WERI-Rb-1 (cell line): ENCODE measurements around the gene PADI2.

Experiments
- DNase-seq: peaks from one replicate; pipeline ENCODE4 v3.0.0-alpha.2; 2020
- H3K27ac ChIP-seq: fragments of 250-450 bp; sonication (Bioruptor Pico); 2 replicates; pipeline ENCODE4 v1.5.1; 2020; ENCODE audit warnings: mild to moderate bottlenecking, moderate library complexity
- H3K27me3 ChIP-seq: fragments of 250-450 bp; sonication (Bioruptor Pico); 2 replicates; pipeline ENCODE4 v1.5.1; 2021; ENCODE audit warnings: mild to moderate bottlenecking, low read depth, moderate library complexity; ENCODE audit not compliant: insufficient read depth, severe bottlenecking
- H3K36me3 ChIP-seq: fragments of 250-450 bp; sonication (Bioruptor Pico); 2 replicates; pipeline ENCODE4 v1.5.1; 2020; ENCODE audit warnings: mild to moderate bottlenecking, moderate library complexity
- H3K4me3 ChIP-seq: 2 replicates; pipeline ENCODE4 v1.5.1; 2011; ENCODE audit warnings: low read depth, mild to moderate bottlenecking, control low read depth, low read length
- H3K9me3 ChIP-seq: fragments of 250-450 bp; sonication (Bioruptor Pico); 2 replicates; pipeline ENCODE4 v1.5.1; 2021; ENCODE audit warnings: mild to moderate bottlenecking, moderate library complexity; ENCODE audit not compliant: severe bottlenecking
- TF ChIP-seq, protein P1 (sequence below): IDR thresholded peaks from 2 replicates; pipeline ENCODE4 v1.5.1; 2011; ENCODE audit warnings: low read depth, mild to moderate bottlenecking, control low read depth, inconsistent platforms, low read length

Gene PADI2

DNA sequence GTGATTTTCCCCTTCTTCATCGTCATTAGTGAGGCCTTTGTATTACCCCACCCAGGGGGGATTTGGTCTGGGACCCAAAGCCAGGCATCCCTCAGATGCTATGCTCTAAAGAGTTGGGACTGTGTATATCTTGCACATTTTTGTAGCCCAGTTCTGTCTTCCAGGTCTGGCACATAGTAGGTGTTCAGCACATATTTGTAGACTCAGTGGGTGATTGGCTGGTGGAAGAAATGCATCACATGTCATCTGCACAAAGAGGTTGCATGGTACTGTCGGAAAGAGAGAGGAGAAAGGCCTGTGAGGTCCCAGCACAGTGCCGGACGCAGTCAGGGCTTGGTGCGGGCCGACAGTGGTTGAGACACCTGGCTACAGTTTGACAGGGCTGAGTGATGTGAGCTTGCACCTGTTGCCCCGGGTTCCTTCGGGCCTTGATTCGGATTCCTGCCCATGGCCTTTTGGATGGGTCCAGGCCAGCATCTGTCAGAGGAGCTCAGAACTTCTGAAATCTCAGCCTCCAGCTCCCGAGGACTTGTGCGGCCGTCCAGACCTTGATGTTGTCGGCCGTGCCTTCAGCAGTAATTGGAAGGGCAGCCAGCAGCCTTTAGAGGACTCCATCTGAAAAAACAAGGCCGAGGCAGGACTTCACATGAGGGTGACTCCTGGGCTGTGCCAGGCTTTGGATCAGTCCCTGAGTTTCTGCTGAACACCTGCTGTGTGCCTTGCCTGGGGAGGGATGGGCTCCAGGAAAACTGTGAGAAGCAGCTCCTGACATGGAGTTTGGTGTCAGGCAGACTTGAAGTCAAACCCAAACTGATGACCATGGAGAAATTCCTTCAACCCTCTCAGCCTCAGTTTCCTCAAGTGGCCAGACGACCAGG is 44.8 kb upstream of the PADI2 start:
- TF ChIP-seq, protein P1, sequence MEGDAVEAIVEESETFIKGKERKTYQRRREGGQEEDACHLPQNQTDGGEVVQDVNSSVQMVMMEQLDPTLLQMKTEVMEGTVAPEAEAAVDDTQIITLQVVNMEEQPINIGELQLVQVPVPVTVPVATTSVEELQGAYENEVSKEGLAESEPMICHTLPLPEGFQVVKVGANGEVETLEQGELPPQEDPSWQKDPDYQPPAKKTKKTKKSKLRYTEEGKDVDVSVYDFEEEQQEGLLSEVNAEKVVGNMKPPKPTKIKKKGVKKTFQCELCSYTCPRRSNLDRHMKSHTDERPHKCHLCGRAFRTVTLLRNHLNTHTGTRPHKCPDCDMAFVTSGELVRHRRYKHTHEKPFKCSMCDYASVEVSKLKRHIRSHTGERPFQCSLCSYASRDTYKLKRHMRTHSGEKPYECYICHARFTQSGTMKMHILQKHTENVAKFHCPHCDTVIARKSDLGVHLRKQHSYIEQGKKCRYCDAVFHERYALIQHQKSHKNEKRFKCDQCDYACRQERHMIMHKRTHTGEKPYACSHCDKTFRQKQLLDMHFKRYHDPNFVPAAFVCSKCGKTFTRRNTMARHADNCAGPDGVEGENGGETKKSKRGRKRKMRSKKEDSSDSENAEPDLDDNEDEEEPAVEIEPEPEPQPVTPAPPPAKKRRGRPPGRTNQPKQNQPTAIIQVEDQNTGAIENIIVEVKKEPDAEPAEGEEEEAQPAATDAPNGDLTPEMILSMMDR, result no peak
- no peaks in the 10 kb centered on the region for H3K9me3 ChIP-seq
- no peak overlapping the region for H3K4me3 ChIP-seq
- no peak overlapping the region for H3K27ac ChIP-seq
- no peak for DNase-seq
- H3K36me3 ChIP-seq, result no peaks in the 10 kb centered on the region
- no peaks in the 10 kb centered on the region for H3K27me3 ChIP-seq

DNA sequence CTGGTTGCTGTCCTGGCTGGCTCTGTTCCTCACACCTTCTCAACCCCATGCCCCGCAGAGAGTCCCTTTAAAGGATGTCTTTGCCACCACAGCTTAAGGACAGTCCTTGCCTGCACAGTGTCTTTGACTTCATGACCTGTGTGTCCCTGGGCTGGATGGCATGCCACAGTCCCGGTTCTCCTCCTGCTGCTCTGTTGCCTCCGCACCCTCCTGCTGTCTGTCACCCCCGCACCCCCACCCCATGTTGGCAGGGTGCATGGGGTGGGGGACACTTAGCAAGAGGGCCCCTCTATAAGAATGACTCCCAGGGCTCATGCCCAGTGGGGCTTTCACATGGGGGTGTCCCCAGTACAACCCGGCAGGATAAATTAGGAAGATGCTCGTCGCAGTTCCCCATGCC is 44.1 kb upstream of the PADI2 start:
- H3K27ac ChIP-seq, result no peak overlapping the region
- DNase-seq, result no peak
- TF ChIP-seq, protein P1, result no peak
- no peaks in the 10 kb centered on the region for H3K27me3 ChIP-seq
- no peaks in the 10 kb centered on the region for H3K36me3 ChIP-seq
- no peak overlapping the region for H3K4me3 ChIP-seq
- no peaks in the 10 kb centered on the region for H3K9me3 ChIP-seq

DNA sequence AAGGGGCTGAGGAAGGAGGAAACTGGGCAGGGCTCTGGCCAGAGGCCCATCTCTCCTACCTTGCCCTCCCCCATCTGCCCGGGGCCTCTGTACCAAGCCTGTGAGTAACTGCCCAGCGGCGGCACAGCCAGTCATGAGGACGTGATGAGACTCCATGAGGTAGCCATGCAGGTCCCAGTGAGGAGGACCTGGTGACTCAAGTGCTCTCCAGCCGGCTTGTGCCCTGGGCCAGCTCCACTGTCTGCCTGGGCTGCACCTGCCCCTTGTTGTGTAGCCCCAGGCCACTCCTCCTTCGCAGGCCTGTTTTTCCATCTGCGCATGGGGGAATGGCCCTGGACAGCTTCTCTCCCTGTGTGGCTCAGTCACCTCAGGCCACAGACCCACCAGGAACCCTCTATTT is 43.7 kb upstream of the PADI2 start:
- Histone ChIP-seq H3K9me3 (no peaks in the 10 kb centered on the region), H3K27ac (no peak overlapping the region), H3K4me3 (no peak overlapping the region), H3K27me3 (no peaks in the 10 kb centered on the region), H3K36me3 (no peaks in the 10 kb centered on the region)
- no peak for DNase-seq
- TF ChIP-seq, protein P1, result no peak

DNA sequence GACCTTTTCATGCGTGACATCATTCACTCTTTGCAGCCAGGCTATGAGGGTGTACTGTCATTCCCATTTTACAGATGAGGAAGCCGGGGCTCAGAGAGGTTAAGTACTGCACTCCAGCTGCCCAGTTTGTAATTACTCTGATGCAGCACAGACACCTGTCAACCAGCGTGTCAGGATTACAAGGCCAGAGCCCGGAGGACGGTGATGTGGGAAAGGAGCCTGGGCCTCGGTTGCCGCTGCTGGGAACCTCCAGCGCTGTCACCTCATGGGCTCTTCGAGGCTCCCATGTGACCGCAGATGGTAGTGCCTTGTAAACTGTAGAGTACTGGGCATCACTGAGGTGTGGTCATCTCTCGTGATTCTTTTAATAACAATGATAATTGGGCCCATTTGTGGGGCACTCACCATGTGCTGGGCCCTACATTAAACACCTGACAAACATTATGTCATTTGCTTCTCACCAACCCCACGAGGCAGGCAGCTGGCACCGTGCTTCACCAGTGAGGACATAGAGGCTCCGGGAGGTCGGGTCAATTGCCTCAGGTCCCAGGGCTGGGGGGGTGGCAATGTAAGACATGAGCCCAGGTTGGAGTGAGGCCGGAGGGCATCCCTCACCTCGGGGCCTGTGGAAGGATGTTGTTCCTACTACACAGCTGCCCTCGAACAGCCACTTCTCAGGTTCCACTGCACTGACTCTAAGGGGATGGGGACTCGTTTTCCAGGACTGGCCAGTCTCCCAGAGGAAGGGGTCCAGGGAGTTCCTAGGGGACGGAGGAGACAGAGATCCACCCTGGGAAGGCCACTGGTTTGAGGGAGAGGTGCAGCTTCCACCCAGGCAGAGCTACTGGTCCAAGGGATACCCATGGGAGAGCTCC is 42.9 kb upstream of the PADI2 start:
- no peak overlapping the region for H3K27ac ChIP-seq
- H3K36me3 ChIP-seq, result no peaks in the 10 kb centered on the region
- DNase-seq, result no peak
- no peak overlapping the region for H3K4me3 ChIP-seq
- no peaks in the 10 kb centered on the region for H3K9me3 ChIP-seq
- no peaks in the 10 kb centered on the region for H3K27me3 ChIP-seq
- TF ChIP-seq, protein P1, result no peak

DNA sequence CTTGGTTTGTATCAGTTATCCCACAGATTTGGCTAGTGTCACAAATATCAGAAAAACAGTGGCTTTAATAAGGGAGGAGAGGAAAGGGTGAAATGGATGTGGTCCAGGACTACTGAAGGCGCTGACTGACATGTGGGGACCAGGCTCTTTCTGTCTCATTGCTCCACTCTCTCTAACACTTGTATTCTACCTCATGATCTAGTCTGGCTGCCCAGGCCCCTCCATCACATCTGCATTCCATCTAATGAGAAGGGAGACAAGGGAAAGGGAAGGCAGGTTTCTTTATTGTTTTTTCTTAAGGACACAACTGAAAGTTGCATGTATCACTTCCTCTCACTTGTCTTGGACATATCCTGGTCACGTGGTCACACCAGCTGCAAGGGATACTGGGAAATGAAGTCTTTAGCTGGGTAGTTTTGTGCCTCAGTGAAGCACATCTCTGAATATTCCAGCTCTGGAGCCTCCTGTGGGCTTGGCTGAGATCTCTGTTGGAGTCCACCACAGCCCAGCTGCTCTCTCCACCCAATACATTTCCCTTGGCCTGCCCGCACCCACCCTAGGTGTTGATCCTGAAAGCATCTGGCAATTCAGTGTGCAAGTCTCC is 42.0 kb upstream of the PADI2 start:
- TF ChIP-seq, protein P1, result no peak
- no peak overlapping the region for H3K27ac ChIP-seq
- no peaks in the 10 kb centered on the region for H3K36me3 ChIP-seq
- no peak for DNase-seq
- H3K9me3 ChIP-seq, result peaks cover 4% of the 10 kb centered on the region
- no peaks in the 10 kb centered on the region for H3K27me3 ChIP-seq
- H3K4me3 ChIP-seq, result no peak overlapping the region
